PFSK-1 (cell line): ENCODE measurements around the gene ASCL4.

Experiments used
- FOXP2 ChIP-seq: optimal IDR thresholded peaks from 2 replicates; pipeline ENCODE3; 2011; ENCODE audit warnings: borderline replicate concordance, control low read depth, inconsistent platforms; ENCODE audit not compliant: insufficient read depth; ENCODE audit errors: extremely low read length, extremely low read depth
- POLR2AphosphoS5 ChIP-seq: IDR thresholded peaks from 2 replicates; pipeline ENCODE4 v1.6.1; 2012; ENCODE audit warnings: low read depth, mild to moderate bottlenecking, control low read depth, low read length, moderate library complexity
- SIN3A ChIP-seq: IDR thresholded peaks from 2 replicates; pipeline ENCODE4 v1.6.1; 2012; ENCODE audit warnings: mild to moderate bottlenecking, low read length, moderate library complexity, borderline replicate concordance; ENCODE audit not compliant: insufficient read depth
- TAF1 ChIP-seq: IDR thresholded peaks from 2 replicates; pipeline ENCODE4 v1.6.1; 2012; ENCODE audit warnings: low read length, control low read depth, borderline replicate concordance; ENCODE audit not compliant: insufficient read depth
- TF ChIP-seq, protein P1 (sequence below), 2 experiments: IDR thresholded peaks; 2 replicates each; pipeline versions ENCODE4 v1.6.1 to v1.8.0; 2011 to 2012; ENCODE audit warnings: low read depth in 2 of 2, low read length in 2 of 2, control low read depth in 1 of 2, inconsistent platforms in 1 of 2, mild to moderate bottlenecking in 1 of 2, moderate library complexity in 1 of 2; ENCODE audit not compliant: insufficient read depth in 1 of 2

Gene ASCL4

DNA sequence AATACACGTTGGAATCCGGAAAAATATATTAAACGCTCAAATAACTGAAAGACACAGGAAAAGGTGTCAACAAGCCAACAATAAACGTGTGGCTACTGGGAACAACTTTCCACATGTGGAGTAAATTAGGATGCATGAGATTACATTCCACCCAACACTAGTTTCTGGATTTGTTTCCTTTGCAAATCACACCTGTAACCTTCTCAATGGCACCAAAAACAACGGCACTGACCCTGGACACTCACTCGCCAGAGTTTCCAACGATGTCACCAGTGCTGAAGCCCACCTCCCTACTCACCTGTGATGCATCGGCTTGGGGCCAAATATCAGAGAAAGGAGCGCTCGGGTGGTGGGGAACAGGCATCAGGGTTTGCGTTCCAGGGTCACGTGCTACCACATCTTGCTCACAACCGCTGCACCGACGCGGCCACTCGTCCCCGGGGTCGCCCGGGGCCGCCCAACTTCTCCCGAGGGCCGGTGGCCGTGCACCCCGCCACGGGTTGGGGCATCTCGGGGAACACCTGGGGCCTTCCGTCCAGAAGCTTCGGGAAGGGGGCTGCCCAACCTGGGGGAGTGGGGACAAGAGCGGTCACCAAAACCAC lies 14.2 kb upstream of the ASCL4 start:
- TF ChIP-seq POLR2AphosphoS5 (no peak), TAF1 (no peak), FOXP2 (no peak), SIN3A (no peak)
- TF ChIP-seq, protein P1, sequence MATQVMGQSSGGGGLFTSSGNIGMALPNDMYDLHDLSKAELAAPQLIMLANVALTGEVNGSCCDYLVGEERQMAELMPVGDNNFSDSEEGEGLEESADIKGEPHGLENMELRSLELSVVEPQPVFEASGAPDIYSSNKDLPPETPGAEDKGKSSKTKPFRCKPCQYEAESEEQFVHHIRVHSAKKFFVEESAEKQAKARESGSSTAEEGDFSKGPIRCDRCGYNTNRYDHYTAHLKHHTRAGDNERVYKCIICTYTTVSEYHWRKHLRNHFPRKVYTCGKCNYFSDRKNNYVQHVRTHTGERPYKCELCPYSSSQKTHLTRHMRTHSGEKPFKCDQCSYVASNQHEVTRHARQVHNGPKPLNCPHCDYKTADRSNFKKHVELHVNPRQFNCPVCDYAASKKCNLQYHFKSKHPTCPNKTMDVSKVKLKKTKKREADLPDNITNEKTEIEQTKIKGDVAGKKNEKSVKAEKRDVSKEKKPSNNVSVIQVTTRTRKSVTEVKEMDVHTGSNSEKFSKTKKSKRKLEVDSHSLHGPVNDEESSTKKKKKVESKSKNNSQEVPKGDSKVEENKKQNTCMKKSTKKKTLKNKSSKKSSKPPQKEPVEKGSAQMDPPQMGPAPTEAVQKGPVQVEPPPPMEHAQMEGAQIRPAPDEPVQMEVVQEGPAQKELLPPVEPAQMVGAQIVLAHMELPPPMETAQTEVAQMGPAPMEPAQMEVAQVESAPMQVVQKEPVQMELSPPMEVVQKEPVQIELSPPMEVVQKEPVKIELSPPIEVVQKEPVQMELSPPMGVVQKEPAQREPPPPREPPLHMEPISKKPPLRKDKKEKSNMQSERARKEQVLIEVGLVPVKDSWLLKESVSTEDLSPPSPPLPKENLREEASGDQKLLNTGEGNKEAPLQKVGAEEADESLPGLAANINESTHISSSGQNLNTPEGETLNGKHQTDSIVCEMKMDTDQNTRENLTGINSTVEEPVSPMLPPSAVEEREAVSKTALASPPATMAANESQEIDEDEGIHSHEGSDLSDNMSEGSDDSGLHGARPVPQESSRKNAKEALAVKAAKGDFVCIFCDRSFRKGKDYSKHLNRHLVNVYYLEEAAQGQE (IDR thresholded peaks at IDR 0.05; ENCODE audit: insufficient read depth in 1 of 2, low read depth in 2 of 2, low read length in 2 of 2): no peak

DNA sequence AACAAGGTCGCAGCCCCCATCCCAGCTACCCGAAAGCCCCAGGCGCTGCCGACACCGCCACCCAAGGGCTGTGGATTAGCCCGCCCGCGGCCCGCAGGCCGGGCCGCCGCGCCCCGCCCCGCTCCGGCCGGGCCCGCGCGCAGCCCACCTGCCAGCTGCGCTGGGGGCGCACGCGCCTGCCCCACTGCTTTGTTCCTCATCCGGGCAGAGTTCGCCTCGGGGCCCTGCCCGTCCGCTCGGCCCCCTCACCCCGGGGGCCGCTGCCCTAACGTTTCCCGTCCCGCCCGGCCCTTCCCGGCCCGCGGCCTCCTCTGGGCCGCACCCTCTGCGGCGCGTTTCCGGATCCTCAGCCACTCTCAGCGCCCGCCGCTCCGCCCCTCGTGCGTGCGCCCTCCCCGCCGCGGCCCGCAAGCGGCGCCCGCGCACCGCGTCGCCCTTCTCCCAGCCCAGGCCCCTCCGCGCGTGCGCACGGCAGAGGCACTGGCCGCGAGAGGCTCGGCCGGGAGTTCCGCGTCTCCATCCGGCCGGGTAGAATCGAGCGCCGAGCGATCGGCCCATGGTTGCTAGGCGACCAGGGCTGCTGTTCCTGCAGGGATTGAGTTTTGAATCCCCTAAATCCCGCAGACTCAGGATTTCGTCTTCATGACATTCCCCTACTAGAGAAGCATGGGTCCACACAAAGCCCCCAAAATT lies 13.5 kb upstream of the ASCL4 start, which contains the start of gene PRDM4:
PRDM4 (minus strand) TSS at position 329 of the 693 bp plus-strand sequence. CDS start 622 bp downstream, outside the sequence.
- TF ChIP-seq SIN3A: peak; percentile 29; the same call in 1 of the 2 replicates
- peak; percentile 23 for TF ChIP-seq FOXP2
- TF ChIP-seq, protein P1 (IDR thresholded peaks at IDR 0.05; ENCODE audit: insufficient read depth in 1 of 2, low read depth in 2 of 2, low read length in 2 of 2): no peak
- TF ChIP-seq POLR2AphosphoS5: peak; percentile 71; the same call in 1 of the 2 replicates
- no peak for TF ChIP-seq TAF1

DNA sequence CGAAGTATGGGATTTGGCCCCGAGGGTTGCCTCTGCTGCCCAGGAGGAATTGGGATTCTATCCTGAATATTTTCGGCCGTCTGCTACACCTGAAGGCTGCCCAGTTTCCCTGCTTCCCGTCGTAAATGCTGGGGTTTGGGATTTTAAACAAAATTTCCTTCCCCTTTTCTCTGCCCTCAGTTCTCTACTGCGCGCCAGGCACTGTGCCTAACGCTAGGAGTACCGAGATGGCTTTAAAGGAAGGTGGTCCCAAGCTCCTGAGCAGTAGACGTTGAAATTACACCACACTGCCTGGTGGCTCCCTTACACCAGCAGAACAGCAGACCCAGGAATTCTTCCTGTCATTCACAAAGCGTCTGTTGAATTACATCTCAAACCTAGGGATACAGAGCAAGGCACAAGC lies 13.0 kb upstream of the ASCL4 start:
- TF ChIP-seq TAF1: no peak

DNA sequence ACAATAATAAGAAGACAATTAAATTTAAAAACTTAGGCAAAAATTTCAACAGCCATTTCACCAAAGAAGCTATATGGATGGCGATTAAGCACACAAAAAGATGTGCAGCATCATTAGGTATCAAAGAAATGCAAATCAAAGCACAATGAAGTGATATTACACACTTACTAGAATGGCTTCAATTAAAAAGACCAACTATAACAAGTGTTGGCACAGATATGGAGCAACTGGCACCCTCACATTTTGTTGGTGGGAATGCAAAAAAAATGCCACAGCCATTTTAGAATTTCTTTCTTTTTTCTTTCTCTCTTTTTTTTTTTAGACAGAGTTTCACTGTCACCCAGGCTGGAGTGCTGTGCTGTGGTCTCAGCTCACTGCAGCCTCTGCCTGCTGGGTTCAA lies 11.6 kb upstream of the ASCL4 start:
- no peak for TF ChIP-seq POLR2AphosphoS5
- TF ChIP-seq TAF1: no peak
- no peak for TF ChIP-seq SIN3A
- no peak for TF ChIP-seq FOXP2
- TF ChIP-seq, protein P1 (IDR thresholded peaks at IDR 0.05; ENCODE audit: insufficient read depth in 1 of 2, low read depth in 2 of 2, low read length in 2 of 2): no peak

DNA sequence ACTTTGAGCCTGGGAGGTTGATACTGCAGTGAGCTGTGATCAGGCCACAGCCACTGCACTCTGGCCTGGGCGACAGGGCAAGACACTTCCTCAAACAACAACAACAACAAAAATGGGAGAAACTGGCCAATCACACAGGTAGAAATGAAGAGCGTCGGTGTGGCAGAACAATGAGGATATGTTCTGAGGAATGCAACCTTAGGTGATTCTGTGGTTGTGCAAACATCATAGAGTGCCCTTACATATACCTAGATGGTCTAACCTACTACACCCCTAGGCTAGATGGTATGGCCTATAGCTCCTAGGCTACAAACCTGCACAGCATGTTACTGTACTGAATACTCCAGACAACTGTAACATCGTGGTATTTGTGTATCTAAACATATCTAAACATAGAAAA lies 9.9 kb upstream of the ASCL4 start:
- TF ChIP-seq, protein P1 (IDR thresholded peaks at IDR 0.05; ENCODE audit: insufficient read depth in 1 of 2, low read depth in 2 of 2, low read length in 2 of 2): no peak
- no peak for TF ChIP-seq POLR2AphosphoS5
- no peak for TF ChIP-seq FOXP2
- TF ChIP-seq SIN3A: no peak
- TF ChIP-seq TAF1: no peak
